Measurements from ENCODE around the gene GJA8. TPM values are rescaled to one million over a fixed set of nuclear protein-coding genes. Genes with fewer than 3 reads are reported as not detected.
"Not testable (repeated sequence)": the region's sequence is repeated elsewhere in the genome, so short reads cannot be mapped to it uniquely, and the experiment has no call there.

Gene GJA8
- total RNA-seq, 2 experiments from 2014 or later: not detected

DNA sequence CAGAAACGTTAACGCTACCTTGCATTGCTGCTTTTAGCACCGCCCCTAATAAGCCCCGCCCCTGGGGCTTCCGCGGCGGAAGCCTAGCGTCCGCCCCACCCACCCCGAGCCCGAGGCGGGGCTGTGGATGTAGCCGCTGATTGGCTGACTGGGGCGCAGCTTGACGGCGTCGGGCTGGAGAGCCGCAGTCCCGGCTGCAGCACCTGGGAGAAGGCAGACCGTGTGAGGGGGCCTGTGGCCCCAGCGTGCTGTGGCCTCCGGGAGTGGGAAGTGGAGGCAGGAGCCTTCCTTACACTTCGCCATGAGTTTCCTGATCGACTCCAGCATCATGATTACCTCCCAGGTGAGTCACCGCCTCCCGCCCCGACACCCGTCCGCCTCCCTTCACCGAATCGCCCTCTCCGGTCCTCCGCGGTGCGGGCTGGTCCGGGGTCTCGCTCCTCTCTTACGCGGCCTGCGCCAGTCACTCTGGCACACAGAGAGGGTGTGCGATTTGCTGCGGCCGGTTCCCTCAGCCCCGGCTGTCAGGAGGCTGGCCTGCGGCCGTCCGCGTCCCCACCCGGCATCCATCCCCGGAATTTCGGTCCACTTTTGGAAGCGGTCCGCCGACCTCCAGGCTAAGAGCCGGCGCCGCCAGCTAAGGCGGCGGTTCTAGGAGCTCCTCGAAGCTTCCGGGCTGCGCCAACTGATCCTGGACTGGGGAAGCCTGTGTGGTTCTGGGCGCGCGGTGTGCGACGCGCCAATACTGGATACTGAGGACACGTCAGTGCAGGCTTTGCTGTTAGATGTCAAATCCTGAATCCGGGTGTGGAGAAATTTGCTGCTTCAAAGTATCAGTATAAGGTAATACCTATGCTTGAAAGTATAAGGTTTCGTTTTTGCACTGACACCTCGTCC, 25.9 kb downstream of the GJA8 start, which contains the start of gene GPR89B:
Gene GPR89B, plus strand, starts transcription at position 185 of the 897 bp plus-strand sequence. Its CDS starts 117 bp downstream, at position 302.
- POLR2A ChIA-PET; intact Hi-C loops (cut with micrococcal nuclease); H3K9me3 Mint-ChIP-seq; CTCF ChIA-PET; H3K27me3 Mint-ChIP-seq: not testable (repeated sequence)
- H3K4me1 Mint-ChIP-seq (ENCODE audit: low read depth): peaks cover 33% of the 10 kb centered on the region
- DNase-seq (peak; percentile 96), ATAC-seq (peak; percentile 99)
- peaks cover 11% of the 10 kb centered on the region for H3K36me3 Mint-ChIP-seq (ENCODE audit: low read depth)
- H3K27ac Mint-ChIP-seq: peak within 1 kb of the TSS; percentile 83
- H3K4me3 Mint-ChIP-seq: peak within 1 kb of the TSS; percentile 81

DNA sequence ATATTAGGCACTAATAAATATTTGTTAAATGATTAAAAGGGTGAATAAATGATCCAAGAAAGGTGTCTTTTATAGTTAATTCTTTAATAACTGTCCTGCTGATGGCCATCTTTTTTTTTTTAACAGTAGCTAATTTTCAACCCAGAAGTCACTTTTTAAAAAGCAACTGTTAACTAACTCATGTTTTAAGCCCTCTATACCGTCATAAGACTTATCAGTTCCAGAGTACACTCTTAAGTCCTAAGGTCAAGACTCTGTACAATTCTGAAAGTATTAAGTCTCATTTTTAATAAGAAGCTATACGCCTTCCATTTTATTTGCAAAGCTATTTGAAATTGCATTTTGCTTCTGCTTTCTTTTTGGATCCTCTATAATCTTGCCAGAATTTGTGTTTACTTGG, 28.5 kb downstream of the GJA8 start:
- CTCF ChIA-PET; intact Hi-C loops (cut with micrococcal nuclease); H3K9me3 Mint-ChIP-seq; DNase-seq; POLR2A ChIA-PET; H3K27me3 Mint-ChIP-seq; H3K27ac Mint-ChIP-seq; ATAC-seq: not testable (repeated sequence)
- peaks cover 29% of the 10 kb centered on the region for H3K4me1 Mint-ChIP-seq (ENCODE audit: low read depth)
- H3K4me3 Mint-ChIP-seq: peak overlapping the region; percentile 33
- H3K36me3 Mint-ChIP-seq (ENCODE audit: low read depth): peaks cover 13% of the 10 kb centered on the region

DNA sequence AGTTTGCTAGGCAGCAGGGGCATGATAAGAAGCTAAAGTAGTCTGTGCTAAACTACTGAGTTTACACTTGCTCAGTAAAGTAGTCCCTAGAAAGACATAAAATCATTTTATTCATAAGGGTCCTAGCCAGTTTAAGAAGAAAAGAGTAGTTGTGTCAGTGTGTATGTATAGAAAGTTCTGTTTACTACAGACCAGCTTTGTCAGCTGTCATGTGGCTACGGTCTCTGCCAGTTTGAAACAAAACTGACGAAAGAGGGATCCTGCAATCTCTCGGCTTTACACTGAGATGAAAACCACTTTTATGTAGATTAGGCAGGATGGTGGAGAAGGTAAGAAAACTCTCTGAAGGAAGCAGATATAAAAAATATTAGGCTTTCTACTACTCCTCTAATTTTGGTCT, 32.7 kb downstream of the GJA8 start:
- intact Hi-C loops (cut with micrococcal nuclease); POLR2A ChIA-PET; H3K9me3 Mint-ChIP-seq; H3K27ac Mint-ChIP-seq; H3K4me3 Mint-ChIP-seq; DNase-seq; ATAC-seq; H3K27me3 Mint-ChIP-seq; CTCF ChIA-PET: not testable (repeated sequence)
- Mint-ChIP-seq H3K4me1 (ENCODE audit: low read depth) (peaks cover 22% of the 10 kb centered on the region), H3K36me3 (ENCODE audit: low read depth) (peaks cover 18% of the 10 kb centered on the region)

DNA sequence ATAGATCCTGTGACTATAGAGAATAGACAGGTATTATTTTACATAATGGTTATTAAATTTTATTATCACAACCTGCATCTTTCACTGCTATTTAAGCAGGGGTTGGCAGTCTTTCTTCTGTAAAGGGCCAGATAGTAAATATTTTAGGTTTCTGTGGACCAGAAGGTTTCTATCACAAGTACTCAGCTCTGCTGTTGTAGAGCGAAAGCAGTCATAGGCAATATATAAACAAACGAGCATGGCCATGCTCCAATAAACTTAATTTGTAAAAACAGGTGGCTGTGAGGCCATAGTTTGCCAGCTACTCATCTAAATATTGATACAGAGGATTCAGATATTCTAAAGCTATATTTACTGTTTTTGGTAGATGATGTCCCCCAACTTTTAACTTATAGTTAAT, 37.9 kb downstream of the GJA8 start:
- H3K27me3 Mint-ChIP-seq; H3K36me3 Mint-ChIP-seq (ENCODE audit: low read depth); H3K4me1 Mint-ChIP-seq (ENCODE audit: low read depth); CTCF ChIA-PET; H3K4me3 Mint-ChIP-seq; POLR2A ChIA-PET; intact Hi-C loops (cut with micrococcal nuclease); H3K9me3 Mint-ChIP-seq; H3K27ac Mint-ChIP-seq; DNase-seq; ATAC-seq: not testable (repeated sequence)

DNA sequence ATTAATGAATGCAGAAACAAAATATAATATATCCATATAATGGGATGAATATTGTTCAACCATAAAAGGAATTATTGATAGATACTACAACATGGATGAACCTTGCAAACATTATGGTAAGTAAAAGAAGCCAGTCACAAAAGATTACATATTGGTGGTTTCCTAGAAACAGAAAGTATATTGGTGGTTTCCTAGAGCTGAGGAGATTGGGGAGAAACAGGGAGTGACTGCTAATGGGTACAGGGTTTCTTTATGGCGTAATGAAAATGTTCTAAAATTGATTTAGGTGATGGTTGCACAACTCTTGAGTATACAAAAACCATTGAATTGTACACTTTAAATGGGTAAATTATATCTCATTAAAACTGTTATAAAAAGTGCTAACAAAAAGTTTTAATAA, 40.0 kb downstream of the GJA8 start:
- H3K4me1 Mint-ChIP-seq (ENCODE audit: low read depth); H3K36me3 Mint-ChIP-seq (ENCODE audit: low read depth); H3K4me3 Mint-ChIP-seq; H3K27ac Mint-ChIP-seq; H3K27me3 Mint-ChIP-seq; H3K9me3 Mint-ChIP-seq; DNase-seq; POLR2A ChIA-PET; CTCF ChIA-PET; intact Hi-C loops (cut with micrococcal nuclease); ATAC-seq: not testable (repeated sequence)

DNA sequence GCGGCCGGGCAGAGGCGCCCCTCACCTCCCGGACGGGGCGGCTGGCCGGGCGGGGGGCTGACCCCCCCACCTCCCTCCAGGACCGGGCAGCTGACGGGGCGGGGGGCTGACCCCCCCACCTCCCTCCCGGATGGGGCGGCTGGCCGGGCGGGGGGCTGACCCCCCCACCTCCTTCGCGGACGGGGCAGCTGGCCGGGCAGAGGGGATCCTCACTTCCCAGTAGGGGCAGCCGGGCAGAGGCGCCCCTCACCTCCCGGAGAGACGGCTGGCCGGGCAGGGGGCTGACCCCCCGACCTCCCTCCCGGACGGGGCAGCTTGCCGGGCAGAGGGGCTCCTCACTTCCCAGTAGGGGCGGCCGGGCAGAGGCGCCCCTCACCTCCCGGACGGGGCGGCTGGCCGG, 46.9 kb downstream of the GJA8 start:
- H3K27ac Mint-ChIP-seq; DNase-seq; H3K4me1 Mint-ChIP-seq (ENCODE audit: low read depth); H3K4me3 Mint-ChIP-seq; POLR2A ChIA-PET; intact Hi-C loops (cut with micrococcal nuclease); ATAC-seq; H3K27me3 Mint-ChIP-seq; H3K9me3 Mint-ChIP-seq; H3K36me3 Mint-ChIP-seq (ENCODE audit: low read depth); CTCF ChIA-PET: not testable (repeated sequence)

Other genes starting within 250 kb of the GJA8 start
- 10 to 100 TPM; 16.9 to 20.9 TPM for gene ACP6, start 232.3 kb upstream of the GJA8 start, total RNA-seq
- not detected for gene GJA5, start 142.2 kb upstream of the GJA8 start, total RNA-seq
- gene GPR89B, start 25.6 kb downstream of the GJA8 start, total RNA-seq: 10 to 100 TPM; 14.4 to 15.7 TPM
- 1 to 10 TPM; 5.6 to 7.2 TPM for gene NBPF11, start 249.5 kb downstream of the GJA8 start, total RNA-seq

Data from activated CD8-positive, alpha-beta T cell treated with anti-CD3 and anti-CD28 coated beads for 36 hours (primary cell).